Measurements from ENCODE around the gene FOXP1. TPM values are rescaled to one million over a fixed set of nuclear protein-coding genes. Genes with fewer than 3 reads are reported as not detected.

The FOXP1 gene
- total RNA-seq, 1 experiment from 2014 or later = 75.3 TPM

DNA sequence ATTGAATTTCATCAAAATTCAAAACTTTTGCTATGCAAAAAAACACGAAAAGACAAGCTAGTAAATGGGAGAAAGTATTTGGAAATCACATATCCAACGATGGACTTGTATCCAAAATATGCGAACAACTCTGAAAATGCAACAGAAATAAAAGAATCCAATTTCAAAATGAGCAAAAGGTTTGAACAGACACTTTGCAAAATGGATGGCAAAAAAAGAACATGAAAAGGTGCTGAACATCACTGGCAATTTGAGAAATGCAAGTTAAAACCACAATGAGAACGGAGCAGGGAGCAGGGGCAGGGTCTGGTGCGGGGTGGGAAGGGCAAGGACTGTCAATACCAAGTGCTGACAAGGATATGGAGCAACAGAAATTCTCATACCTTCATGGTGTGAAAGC is 23.1 kb upstream of the FOXP1 start:
- H3K4me2 ChIP-seq (ENCODE audit: insufficient read depth, insufficient read length, low read length) = no peak overlapping the region
- no peak overlapping the region for H3K9ac ChIP-seq (ENCODE audit: extremely low read depth, insufficient read length, low read length)
- H2BK15ac ChIP-seq (ENCODE audit: low read depth, low read length) = no peak overlapping the region
- no peak overlapping the region for H4K91ac ChIP-seq (ENCODE audit: insufficient read length, low read depth, low read length)
- WGBS (ENCODE audit: extremely low coverage, insufficient read length, low lambda C conversion rate) = no CpG with 5 or more reads among the region's 5 CpGs
- H2AK5ac ChIP-seq (ENCODE audit: insufficient read length, low read length) = no peak overlapping the region
- no peaks in the 10 kb centered on the region for H3K27me3 Mint-ChIP-seq (ENCODE audit: low read depth)
- no peak overlapping the region for H2BK12ac ChIP-seq (ENCODE audit: insufficient read length, low read depth, low read length)
- no peak overlapping the region for H2AFZ ChIP-seq (ENCODE audit: low read length)
- no peak overlapping the region for H3K23ac ChIP-seq (ENCODE audit: insufficient read length, low read depth, low read length)
- H3K27me3 ChIP-seq (ENCODE audit: insufficient read depth, low read length) = no peaks in the 10 kb centered on the region
- no peak overlapping the region for H4K5ac ChIP-seq (ENCODE audit: insufficient read length, low read depth, low read length)
- H3K9me3 ChIP-seq (ENCODE audit: control insufficient read depth, low read depth, low read length) = no peaks in the 10 kb centered on the region
- no peak overlapping the region for H3K14ac ChIP-seq (ENCODE audit: insufficient read depth, low read length)
- TF ChIP-seq, protein P1, sequence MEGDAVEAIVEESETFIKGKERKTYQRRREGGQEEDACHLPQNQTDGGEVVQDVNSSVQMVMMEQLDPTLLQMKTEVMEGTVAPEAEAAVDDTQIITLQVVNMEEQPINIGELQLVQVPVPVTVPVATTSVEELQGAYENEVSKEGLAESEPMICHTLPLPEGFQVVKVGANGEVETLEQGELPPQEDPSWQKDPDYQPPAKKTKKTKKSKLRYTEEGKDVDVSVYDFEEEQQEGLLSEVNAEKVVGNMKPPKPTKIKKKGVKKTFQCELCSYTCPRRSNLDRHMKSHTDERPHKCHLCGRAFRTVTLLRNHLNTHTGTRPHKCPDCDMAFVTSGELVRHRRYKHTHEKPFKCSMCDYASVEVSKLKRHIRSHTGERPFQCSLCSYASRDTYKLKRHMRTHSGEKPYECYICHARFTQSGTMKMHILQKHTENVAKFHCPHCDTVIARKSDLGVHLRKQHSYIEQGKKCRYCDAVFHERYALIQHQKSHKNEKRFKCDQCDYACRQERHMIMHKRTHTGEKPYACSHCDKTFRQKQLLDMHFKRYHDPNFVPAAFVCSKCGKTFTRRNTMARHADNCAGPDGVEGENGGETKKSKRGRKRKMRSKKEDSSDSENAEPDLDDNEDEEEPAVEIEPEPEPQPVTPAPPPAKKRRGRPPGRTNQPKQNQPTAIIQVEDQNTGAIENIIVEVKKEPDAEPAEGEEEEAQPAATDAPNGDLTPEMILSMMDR (conservative IDR thresholded peaks at IDR 0.05) = no peak
- H4K20me1 ChIP-seq (ENCODE audit: control insufficient read depth, insufficient read depth, insufficient read length) = no peaks in the 10 kb centered on the region
- H3K4me1 ChIP-seq (ENCODE audit: insufficient read depth, low read length) = no peaks in the 10 kb centered on the region
- no peak overlapping the region for H3K4ac ChIP-seq (ENCODE audit: low read depth, low read length)
- peaks cover 9 to 10% of the 10 kb centered on the region in 2 experiments; a peak in 4 of 5 replicates for H3K9me3 Mint-ChIP-seq
- H2BK5ac ChIP-seq (ENCODE audit: insufficient read length, low read length) = no peak overlapping the region
- no peaks in the 10 kb centered on the region for H3K23me2 ChIP-seq (ENCODE audit: insufficient read length, low read depth, low read length, poor library complexity, severe bottlenecking)
- H2BK120ac ChIP-seq (ENCODE audit: low read depth, low read length, poor library complexity, severe bottlenecking) = no peak overlapping the region
- peaks cover 0 to 4% (median 3%) of the 10 kb centered on the region in 3 experiments; a peak in 2 of 7 replicates for H3K36me3 Mint-ChIP-seq (ENCODE audit: insufficient read depth in 1 of 3, low read depth in 3 of 3)
- H3K79me1 ChIP-seq (ENCODE audit: insufficient read depth, low read depth, low read length, poor library complexity, severe bottlenecking) = no peaks in the 10 kb centered on the region
- no peak overlapping the region for H4K8ac ChIP-seq (replicated peaks; ENCODE audit: insufficient read length, low read depth, low read length)
- no peak overlapping the region for H3K56ac ChIP-seq (ENCODE audit: insufficient read length, low read depth, low read length)
- no peak overlapping the region for H3K27ac ChIP-seq (ENCODE audit: insufficient read length, low read depth, low read length)
- no peak overlapping the region for H2BK20ac ChIP-seq (ENCODE audit: low read depth, low read length, poor library complexity, severe bottlenecking)
- no peak overlapping the region for H3T11ph ChIP-seq (ENCODE audit: low read length)
- H3K79me2 ChIP-seq (ENCODE audit: insufficient read depth, low read length) = no peaks in the 10 kb centered on the region
- no peak overlapping the region for H3K27ac Mint-ChIP-seq
- no peak overlapping the region for H3K18ac ChIP-seq (ENCODE audit: insufficient read length, low read depth, low read length)
- no peak overlapping the region for H3K4me3 Mint-ChIP-seq
- H3K4me1 Mint-ChIP-seq = no peaks in the 10 kb centered on the region
- DNase-seq = no peak

All from H9 (cell line).